Sigmoid colon (tissue), 3 donors: ENCODE data around the gene ENDOU.

Source experiments
- POLR2A ChIP-seq, 2 donors: fragments of 450-650 bp; IDR thresholded peaks; one replicate each; pipeline ENCODE4 v1.6.1; 2016; ENCODE audit warnings: antibody characterized with exemption in 2 of 2, mild to moderate bottlenecking in 2 of 2, moderate library complexity in 2 of 2
- TF ChIP-seq, protein P1 (sequence below), 4 experiments: fragments of 450-650 bp in 3 of 4; fragments of 200-600 bp in 1 of 4; IDR thresholded peaks; one replicate each; pipeline ENCODE4 v1.5.1; 2016 to 2019; ENCODE audit warnings: antibody characterized with exemption in 4 of 4, mild to moderate bottlenecking in 3 of 4, moderate library complexity in 2 of 4

DNA sequence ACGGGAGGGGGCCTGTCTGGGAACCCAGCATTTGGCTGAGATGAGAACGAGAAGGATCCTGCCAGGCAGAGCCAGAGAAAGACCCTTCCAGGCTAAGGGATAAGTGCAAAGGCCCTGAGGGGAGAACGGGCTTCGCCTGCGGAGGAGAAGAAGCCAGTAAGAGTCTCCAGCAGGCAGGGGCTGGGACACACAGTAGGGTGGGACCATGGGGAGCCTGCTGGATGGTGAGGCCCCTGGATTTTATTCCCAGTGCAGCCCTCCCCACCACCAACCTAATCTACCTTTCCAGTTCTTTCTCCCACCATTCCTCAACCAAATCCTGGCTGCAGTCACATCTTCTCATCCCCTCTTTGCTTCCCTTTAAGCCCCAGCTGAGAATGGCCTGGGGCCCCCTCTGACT lies 20.8 kb upstream of the ENDOU start:
- TF ChIP-seq, protein P1, sequence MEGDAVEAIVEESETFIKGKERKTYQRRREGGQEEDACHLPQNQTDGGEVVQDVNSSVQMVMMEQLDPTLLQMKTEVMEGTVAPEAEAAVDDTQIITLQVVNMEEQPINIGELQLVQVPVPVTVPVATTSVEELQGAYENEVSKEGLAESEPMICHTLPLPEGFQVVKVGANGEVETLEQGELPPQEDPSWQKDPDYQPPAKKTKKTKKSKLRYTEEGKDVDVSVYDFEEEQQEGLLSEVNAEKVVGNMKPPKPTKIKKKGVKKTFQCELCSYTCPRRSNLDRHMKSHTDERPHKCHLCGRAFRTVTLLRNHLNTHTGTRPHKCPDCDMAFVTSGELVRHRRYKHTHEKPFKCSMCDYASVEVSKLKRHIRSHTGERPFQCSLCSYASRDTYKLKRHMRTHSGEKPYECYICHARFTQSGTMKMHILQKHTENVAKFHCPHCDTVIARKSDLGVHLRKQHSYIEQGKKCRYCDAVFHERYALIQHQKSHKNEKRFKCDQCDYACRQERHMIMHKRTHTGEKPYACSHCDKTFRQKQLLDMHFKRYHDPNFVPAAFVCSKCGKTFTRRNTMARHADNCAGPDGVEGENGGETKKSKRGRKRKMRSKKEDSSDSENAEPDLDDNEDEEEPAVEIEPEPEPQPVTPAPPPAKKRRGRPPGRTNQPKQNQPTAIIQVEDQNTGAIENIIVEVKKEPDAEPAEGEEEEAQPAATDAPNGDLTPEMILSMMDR (IDR thresholded peaks at IDR 0.05): no peak
- no peak for TF ChIP-seq POLR2A (IDR thresholded peaks at IDR 0.05)
